NCI-H446 (cell line): Measurements from ENCODE around the gene DPP6.

Experiments used
- DNase-seq, 2 experiments: peaks; one replicate each; lab custom pipeline; 2025; lab: John Stamatoyannopoulos, UW

DPP6 gene

DNA sequence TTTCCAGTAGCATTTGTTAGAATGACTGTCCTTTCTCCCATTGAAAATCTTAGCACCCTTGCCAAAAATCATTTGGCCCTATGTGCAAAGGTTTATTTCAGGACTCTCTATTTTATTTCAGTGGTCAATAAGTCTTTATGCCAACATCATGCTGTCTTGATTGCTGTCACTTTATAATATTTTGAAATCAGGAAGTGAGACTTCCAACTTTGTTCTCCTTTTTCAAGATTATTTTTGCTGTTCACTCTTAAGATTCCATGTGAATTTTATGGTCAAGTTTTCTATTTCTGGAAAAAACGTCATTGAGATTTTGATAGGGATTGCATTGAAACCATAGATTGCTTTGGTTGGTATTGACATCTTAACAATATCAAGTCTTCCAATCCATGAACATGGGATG, 885.6 kb downstream of the DPP6 start:
- DNase-seq = no peak

DNA sequence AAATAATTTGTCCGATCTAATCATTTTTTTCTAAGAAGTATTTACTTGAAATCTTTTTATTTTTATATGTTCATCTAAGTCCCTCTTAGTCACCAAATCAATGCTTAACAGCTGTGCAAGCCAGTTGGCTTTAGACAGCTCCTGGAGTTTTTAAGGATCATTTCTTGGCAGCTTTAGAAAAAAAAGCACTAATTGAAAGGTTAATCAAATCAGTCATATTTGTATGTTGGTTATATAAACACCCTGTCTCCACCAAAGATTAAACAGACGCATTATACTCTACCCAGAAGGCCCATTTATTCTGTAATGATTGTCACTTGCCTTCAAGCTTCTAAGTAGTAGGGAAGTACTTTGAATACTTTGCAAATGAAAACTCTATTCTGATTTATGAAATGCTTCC, 890.5 kb downstream of the DPP6 start:
- no peak for DNase-seq
